ENCODE results near the gene UBE2F.
"Not testable (repeated sequence)": the region's sequence is repeated elsewhere in the genome, so short reads cannot be mapped to it uniquely, and the experiment has no call there.

The UBE2F gene

GRCh38 chr2:237946423-237946822, 20.4 kb upstream of the UBE2F start:
- DNase-seq: no peak

DNA sequence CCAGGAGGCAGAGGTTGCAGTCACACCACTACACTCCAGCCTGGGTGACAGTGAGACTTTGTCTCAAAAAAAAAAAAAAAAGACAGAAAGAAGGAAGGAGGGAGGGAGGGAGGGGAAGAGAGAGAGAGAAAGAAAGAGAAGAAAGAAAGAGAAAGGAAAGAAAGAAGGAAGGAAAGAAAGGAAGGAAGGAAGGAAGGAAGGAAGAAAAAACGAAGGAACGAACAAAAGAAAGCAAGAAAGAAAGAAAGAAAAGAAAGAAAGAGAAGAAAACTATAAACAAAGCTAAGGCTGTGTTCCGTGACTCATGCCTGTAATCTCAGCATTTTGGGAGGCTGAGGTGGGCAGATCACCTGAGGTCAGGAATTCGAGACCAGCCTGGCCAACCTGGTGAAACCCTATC, 15.5 kb upstream of the UBE2F start:
- DNase-seq: not testable (repeated sequence)

GRCh38 chr2:237951878-237952277, 14.9 kb upstream of the UBE2F start:
- DNase-seq: no peak

- no peak for DNase-seq
Observed at GRCh38 chr2:237952851-237953250, 14.0 kb upstream of the UBE2F start.

DNA sequence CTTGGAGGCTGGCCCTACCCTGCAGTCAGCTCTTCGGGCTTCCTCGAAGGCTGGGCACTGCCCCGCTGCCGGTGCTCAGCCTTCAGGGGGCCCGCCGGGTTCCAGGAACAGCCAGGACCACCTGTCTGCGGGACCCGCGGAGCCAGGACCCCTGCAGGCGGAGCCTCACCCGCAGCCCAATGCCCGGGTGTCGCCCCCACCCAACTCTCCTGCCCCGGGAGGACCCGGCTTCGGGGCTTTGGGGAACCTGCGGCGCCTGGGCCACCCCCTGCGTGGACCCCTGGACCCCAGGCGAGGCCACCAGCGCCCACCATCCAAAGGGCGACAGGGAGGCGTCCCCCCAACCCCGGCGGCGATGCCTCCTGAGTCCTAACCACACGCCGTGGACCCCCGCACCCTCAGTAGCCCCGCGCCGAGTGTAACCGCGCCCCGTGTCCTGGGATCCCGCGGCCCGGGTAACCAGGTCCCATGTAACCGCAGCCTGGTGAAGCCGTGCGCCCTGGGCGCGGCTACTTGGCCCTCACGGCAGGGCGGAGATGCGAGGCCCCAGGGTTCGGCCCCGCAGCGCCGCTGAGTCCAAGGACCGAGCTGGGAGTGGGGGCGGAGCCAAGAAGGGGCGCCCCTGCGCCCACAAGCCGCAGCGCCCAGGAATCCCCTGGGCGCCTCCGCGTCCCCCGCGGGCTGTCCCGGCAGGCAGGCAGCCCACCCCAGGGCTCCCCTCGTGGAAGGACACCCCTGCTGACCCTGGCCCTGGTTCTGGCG, 11.0 kb upstream of the UBE2F start:
- DNase-seq: peak in 1 of 2 experiments; percentile 40

GRCh38 chr2:237956402-237956736, 10.4 kb upstream of the UBE2F start:
- no peak for DNase-seq

DNA sequence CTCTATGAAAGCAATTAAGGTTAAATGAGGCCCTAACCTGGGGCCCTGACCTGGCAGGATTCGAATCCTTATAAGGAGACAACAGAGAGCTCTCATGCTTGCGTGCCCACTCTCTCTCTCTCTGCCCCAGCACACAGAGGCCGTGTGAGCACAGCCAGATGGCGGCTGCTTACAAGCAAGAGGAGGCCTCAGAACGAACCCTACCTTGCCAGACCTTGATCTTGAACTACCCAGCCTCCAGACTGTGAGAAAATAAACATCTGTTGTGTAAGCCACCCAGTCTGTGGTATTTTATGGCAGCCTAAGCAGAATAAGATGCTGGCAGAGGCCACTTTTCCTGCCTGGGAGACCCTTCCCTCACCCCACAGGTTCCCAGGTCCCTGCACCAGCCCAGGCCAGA, 5.2 kb upstream of the UBE2F start:
- no peak for DNase-seq

DNA sequence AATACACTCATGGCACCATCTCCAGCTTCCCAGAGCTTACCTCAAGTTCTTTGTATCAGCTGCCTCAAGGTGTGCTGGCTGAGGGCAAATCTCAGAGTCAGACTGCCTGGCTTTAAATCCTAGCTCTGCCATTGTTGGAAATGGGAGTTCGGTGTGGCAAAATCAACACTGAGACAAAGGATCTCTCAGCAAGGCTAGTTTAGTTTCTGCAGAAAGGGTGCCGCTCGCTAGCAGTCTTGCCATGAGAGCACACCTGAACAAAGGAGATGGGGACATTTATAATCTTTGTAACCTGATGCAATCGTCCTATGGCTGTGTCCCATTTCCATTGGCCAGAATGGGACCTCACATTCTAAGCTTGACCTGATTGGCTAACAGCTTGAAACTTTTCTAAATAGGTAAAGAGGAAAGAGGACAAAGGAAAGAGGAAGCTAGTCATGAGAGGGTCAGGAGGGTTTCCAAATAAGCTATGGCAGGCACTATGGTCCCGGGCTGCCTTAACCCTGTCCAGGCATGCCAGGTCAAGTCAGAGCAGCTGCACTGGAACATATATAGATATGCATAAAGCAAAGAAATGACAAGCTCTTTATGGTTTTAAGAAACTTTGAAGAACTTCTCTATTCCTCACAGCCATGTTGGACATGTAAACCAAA, 4.3 kb upstream of the UBE2F start:
- DNase-seq: no peak

DNA sequence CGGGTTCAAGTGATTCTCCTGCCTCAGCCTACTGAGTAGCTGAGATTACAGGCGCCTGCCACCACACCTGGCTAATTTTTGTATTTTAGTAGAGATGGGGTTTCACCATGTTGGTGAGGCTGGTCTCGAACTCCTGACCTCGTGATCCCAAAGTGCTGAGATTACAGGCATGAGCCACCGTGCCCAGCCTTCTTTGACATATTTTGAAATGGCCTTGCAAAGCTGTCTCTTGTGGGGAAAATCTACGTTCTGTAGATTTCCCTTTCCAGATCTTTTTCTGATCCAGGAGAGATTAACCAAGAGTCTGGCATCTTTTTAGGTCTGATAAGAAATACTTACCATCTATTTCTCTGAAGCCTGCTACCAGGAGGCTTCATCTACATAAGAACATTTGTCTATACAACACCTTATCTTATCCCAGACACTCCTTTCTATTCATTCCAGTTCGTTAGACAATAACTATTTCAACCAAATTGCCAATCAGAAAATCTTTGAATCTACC, 3.3 kb upstream of the UBE2F start:
- not testable (repeated sequence) for DNase-seq

GRCh38 chr2:237964194-237964577, 2.6 kb upstream of the UBE2F start:
- no peak for DNase-seq

DNA sequence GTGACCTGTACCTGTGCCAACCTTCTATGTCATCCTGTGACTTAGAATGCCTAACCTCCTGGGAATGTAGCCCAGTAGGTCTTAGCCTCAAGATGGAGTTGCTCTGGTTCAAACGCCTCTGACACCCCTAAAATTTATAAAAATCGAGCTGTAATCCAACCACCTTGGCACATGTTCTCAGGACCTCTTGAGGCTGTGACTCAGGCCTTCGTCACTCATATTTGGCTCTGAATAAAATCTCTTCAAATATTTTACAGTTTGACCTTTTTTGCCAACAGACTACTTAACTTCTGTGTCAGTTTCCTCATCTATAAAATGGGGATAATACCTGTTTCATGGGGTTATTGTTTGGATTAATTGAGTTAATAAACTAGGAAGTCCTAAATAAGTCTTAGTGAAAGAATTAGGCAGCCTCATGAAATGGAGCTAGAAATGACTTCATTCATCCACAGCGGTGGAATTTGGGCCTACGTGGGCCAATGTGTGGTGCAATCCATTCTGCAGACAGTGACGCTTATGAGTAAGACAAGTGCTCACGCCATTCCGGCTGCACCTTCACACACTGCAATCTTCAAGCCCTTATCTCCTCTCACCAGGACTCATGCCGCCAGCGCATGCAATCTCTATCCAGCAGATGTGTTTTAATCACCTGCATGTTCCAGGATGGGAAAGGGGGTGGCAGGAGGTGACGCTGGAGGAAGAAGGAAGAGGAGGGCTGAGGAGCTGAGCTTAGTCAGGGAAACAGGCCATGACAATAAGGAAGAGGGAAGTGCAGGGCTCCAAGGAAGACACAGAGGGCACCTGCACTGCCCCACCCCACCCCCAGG, 2.0 kb upstream of the UBE2F start:
- DNase-seq: no peak

DNA sequence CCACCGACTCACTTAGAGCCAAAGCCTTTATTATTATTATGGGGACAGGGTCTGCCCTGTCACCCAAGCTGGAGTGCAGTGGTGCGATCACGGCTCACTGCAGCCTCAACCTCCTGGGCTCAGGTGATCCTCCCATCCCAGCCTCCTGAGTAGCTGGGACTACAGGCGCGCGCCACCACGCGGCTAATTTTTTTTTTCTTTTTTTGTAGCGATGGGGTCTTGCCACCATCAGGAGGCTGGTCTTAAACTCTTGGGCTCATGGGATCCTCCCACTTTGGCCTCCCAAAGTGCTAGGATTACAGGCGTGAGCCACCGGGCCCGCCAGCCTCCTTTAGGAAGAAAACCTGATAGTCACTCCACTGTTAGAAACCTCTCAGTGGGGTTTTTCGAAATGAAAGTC, 970 bp upstream of the UBE2F start:
- DNase-seq: not testable (repeated sequence)

GRCh38 chr2:237966250-237966564, 607 bp upstream of the UBE2F start:
- DNase-seq: no peak

GRCh38 chr2:237967463-237967951, 693 bp downstream of the UBE2F start:
- DNase-seq: peak; percentile 45 to 49

DNA sequence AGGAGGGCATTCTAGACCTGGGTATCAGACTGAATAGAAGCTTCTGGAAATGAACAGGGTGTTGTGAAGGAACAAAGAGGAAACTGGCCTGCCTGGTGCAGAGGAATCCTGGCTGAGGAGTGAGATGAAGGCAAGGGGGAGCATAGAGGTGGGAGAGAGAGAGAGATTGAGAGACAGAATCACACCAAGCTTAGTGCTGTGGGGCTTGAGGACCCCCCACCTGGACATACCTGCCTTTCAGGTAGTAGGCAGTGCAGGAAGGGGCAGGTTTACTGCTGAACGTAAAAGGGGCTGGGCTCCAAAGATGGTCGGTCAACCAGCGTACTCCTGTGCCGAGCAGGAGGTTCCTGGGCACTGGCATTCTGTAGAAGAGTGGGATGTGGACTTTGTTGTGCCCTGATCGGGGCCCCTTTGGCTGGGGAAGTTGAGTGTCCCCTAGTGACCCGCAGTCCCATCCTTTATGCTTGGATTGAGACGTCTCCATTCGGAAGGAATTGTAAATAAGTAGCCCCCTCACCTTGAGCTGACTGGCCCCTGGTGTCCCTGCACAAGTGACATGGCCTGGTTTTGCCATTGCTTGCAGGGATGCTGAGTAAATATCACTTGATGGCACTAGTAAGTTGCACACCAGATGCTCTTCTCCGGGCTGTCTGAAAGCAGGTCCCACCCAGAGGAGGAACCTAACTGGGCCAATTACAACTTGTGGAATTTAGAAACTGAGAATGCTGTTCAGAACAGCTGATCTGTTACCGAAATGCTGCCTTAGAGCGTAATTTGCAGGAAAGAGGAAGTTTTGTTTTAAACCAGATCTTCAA, 1.4 kb downstream of the UBE2F start:
- DNase-seq: peak; percentile 43 to 56

GRCh38 chr2:237971661-237972060, 4.8 kb downstream of the UBE2F start:
- no peak for DNase-seq

GRCh38 chr2:237972211-237972610, 5.4 kb downstream of the UBE2F start:
- DNase-seq: no peak

- no peak for DNase-seq
Observed at GRCh38 chr2:237972936-237973335, 6.1 kb downstream of the UBE2F start.

DNA sequence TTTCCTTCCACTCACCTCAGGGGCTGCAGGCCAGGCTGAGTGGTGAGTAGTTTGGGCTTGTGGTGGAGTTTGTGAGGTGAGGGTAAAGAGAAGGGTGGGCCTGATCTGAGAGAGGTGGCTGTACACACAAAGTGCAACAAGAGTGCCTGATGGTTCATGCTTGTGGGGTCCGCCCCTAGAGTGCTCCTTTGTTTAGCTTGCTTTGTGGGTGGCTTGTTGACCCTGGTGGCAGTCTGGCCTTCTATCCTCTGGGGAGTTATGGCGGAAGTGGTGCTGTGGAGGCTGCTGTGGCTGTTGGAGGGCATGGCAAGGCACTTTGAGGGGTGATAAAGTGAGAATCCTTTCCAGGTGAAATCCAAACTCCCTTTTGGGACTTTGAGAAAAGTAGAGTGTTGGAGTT, 10.6 kb downstream of the UBE2F start:
- DNase-seq: no peak

GRCh38 chr2:237978058-237978712, 11.4 kb downstream of the UBE2F start:
- DNase-seq: no peak

- DNase-seq: no peak
Observed at GRCh38 chr2:237979331-237979730, 12.5 kb downstream of the UBE2F start.

DNA sequence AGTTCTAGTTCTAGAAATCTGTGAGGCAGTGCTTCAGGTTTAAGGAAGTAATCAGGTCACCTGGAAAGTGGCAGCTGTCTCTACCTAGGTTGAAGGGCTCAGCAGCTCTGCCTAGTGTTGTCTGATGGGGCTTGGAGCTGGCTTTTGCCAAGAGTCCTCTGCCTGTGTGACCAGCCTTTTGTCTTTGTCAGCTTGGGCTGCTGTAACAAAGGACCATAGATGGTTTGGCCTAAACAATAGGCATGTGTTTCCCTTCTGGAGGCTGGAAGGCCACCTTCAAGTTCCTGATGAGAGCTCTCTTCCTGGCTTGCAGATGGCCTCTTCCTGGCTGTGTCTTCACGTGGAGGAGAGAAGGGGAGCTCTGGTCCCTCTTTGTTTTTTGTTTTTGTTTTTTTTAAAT, 13.3 kb downstream of the UBE2F start:
- no peak for DNase-seq

Measured in activated T-cell treated with anti-CD3 and anti-CD28 coated beads, Interleukin-2, amount 50 U/mL, for 48 hours (primary cell).